Ovary (tissue), 9 donors: ENCODE results near the gene TM7SF3. TPM values are rescaled to one million over a fixed set of nuclear protein-coding genes. Genes with fewer than 3 reads are reported as not detected.

Experiments
- DNase-seq, 5 donors: peaks; one replicate each; pipeline ENCODE4 v3.0.0-alpha.2; 2019 to 2020
- H3K27ac ChIP-seq, 2 donors: fragments of 200-600 bp; one replicate each; pipeline versions ENCODE4 v1.5.1 to v1.8.0; 2019 to 2022
- H3K27me3 ChIP-seq: fragments of 200-600 bp; one replicate; pipeline ENCODE4 v1.8.0; 2022
- H3K36me3 ChIP-seq: fragments of 200-600 bp; sonication (generic); one replicate; pipeline ENCODE4 v1.5.1; 2019
- H3K4me1 ChIP-seq: one replicate; pipeline ENCODE4 v1.8.1; 2013; ENCODE audit warnings: mild to moderate bottlenecking, moderate library complexity; ENCODE audit not compliant: insufficient read depth
- H3K4me3 ChIP-seq: fragments of 200-600 bp; sonication (generic); one replicate; pipeline ENCODE4 v1.5.1; 2017
- H3K9me3 ChIP-seq, 2 donors: fragments of 200-600 bp in 1 of 2; sonication (generic) in 1 of 2; one replicate each; pipeline versions ENCODE4 v1.5.1 to v1.8.1; 2013 to 2019; ENCODE audit warnings: mild to moderate bottlenecking in 1 of 2, moderate library complexity in 1 of 2
- CTCF ChIP-seq, 3 donors: fragments of 450-650 bp in 2 of 3; fragments of 200-600 bp in 1 of 3; IDR thresholded peaks; one replicate each; pipeline versions ENCODE4 v1.5.1 to v1.8.0; 2016 to 2022; ENCODE audit warnings: antibody characterized with exemption in 3 of 3, mild to moderate bottlenecking in 1 of 3
- EP300 ChIP-seq: sonication (generic); formaldehyde crosslinking; IDR thresholded peaks from one replicate; pipeline ENCODE4 v1.6.1; 2017; ENCODE audit warnings: antibody characterized with exemption
- POLR2A ChIP-seq: fragments of 450-650 bp; IDR thresholded peaks from one replicate; pipeline ENCODE4 v1.6.1; 2017; ENCODE audit warnings: antibody characterized with exemption, mild to moderate bottlenecking, moderate library complexity
- WGBS, 3 donors: extraction: QIAGEN DNeasy Blood & Tissue Kit in 1 of 3; methylation state at CpG; one replicate each; pipeline versions ENCODE4 v1.1.5 to v1.1.7; 2013 to 2017; 5-methylcytosine and 5-hydroxymethylcytosine counted together
- intact Hi-C, 4 donors: fragments of 100-400 bp; cut with DNase I; formaldehyde crosslinking; loops; one replicate each; pipeline versions ENCODE4 v1.11.0 to v1.15.1; 2022 to 2023
- polyA plus RNA-seq, 2 donors: library from polyadenylated mRNA; stranded (reverse); fragments of 200-250 nt in 1 of 2; fragments of 350-450 nt in 1 of 2; fragmentation: Illumina TruSeq in 1 of 2; extraction: RNeasy Lipid Tissue Mini Kit (QIAGEN cat#74804) in 1 of 2; gene quantifications; one replicate each; pipeline ENCODE4 v1.2.3, GENCODE V29; 2013 to 2014
- total RNA-seq, 7 donors: library from RNA; depleted of rRNA in 2 of 7; stranded (reverse); fragments of >200 nt in 2 of 7; fragmentation: NEBNext Ultra II Directional in 3 of 7; extraction: Animal tissue kit (Norgen Biotek cat#: 25700) in 3 of 7; gene quantifications; one replicate each; pipeline versions ENCODE4 v1.1.0 to v1.2.4, GENCODE V29; 2016 to 2023
- donor health status: DM: no; HTN: no; CAD: no; lungs with moderate emphysema.
- donor health status: DM: no; HTN: no; CAD: no.
- donor health status: Bipolar disorder and iron deficiency.
- donor health status: DM: yes; HTN: yes; CAD: no.
- donor health status: DM: no; HTN: no; CAD: no.
- donor health status: DM: yes; HTN: yes; CAD: no.

The TM7SF3 gene
- total and polyA plus RNA-seq, 9 donors: 35.2 to 117 (median 44.2) TPM

GRCh38 chr12:26976687-26977086 is 37.5 kb downstream of the TM7SF3 start:
- Histone ChIP-seq H3K9me3 (no peaks in the 10 kb centered on the region), H3K4me1 (no peaks in the 10 kb centered on the region), H3K36me3 (no peaks in the 10 kb centered on the region), H3K27me3 (no peaks in the 10 kb centered on the region), H3K27ac (no peak overlapping the region), H3K4me3 (no peak overlapping the region)
- intact Hi-C loops: no loop called here
- TF ChIP-seq POLR2A (no peak), CTCF (IDR thresholded peaks at IDR 0.05) (no peak), EP300 (no peak)
- WGBS, 3 donors: 96 to 99% (median 96%) methylated on average over 2 of the region's 2 CpGs
- no peak for DNase-seq

GRCh38 chr12:26971963-26972362 is 42.2 kb downstream of the TM7SF3 start:
- no peak overlapping the region for H3K27ac ChIP-seq
- no peak for DNase-seq
- no peak for TF ChIP-seq CTCF (IDR thresholded peaks at IDR 0.05)
- no peak for TF ChIP-seq POLR2A
- TF ChIP-seq EP300: no peak
- H3K36me3 ChIP-seq: no peaks in the 10 kb centered on the region
- WGBS, 3 donors: 73 to 83% (median 79%) methylated on average over 2 of the region's 2 CpGs
- intact Hi-C loops: no loop called here
- no peaks in the 10 kb centered on the region for H3K27me3 ChIP-seq
- no peaks in the 10 kb centered on the region for H3K4me1 ChIP-seq
- H3K9me3 ChIP-seq: no peaks in the 10 kb centered on the region
- no peak overlapping the region for H3K4me3 ChIP-seq

- H3K9me3 ChIP-seq: no peaks in the 10 kb centered on the region
- no peaks in the 10 kb centered on the region for H3K27me3 ChIP-seq
- 95 to 100% (median 96%) methylated on average over 2 of the region's 2 CpGs for WGBS, 3 donors
- TF ChIP-seq POLR2A: no peak
- no peak for TF ChIP-seq CTCF (IDR thresholded peaks at IDR 0.05)
- no peak for TF ChIP-seq EP300
- DNase-seq: no peak
- intact Hi-C loops: no loop called here
- no peaks in the 10 kb centered on the region for H3K4me1 ChIP-seq
- H3K27ac ChIP-seq: no peak overlapping the region
- H3K4me3 ChIP-seq: no peak overlapping the region
- H3K36me3 ChIP-seq: no peaks in the 10 kb centered on the region
These were observed 44.0 kb downstream of the TM7SF3 start for GRCh38 chr12:26970136-26970535.

- Histone ChIP-seq H3K36me3 (no peaks in the 10 kb centered on the region), H3K4me1 (no peaks in the 10 kb centered on the region), H3K27ac (no peak overlapping the region), H3K4me3 (no peak overlapping the region), H3K27me3 (no peaks in the 10 kb centered on the region), H3K9me3 (no peaks in the 10 kb centered on the region)
- TF ChIP-seq EP300 (no peak), POLR2A (no peak), CTCF (IDR thresholded peaks at IDR 0.05) (no peak)
- intact Hi-C loops: loop anchor here in 1 of 4 donors (5.0 kb wide), 1 partner anchor 95 kb away; no protein-coding TSS in a partner anchor
- no peak for DNase-seq
- WGBS, 3 donors: 91 to 92% (median 92%) methylated on average over 3 of the region's 3 CpGs
These were observed 47.3 kb downstream of the TM7SF3 start for GRCh38 chr12:26966842-26967241.

GRCh38 chr12:26963413-26963812 is 50.8 kb downstream of the TM7SF3 start:
- TF ChIP-seq CTCF (IDR thresholded peaks at IDR 0.05) (no peak), EP300 (no peak), POLR2A (no peak)
- no peak overlapping the region for H3K27ac ChIP-seq
- H3K9me3 ChIP-seq: no peaks in the 10 kb centered on the region
- DNase-seq: no peak
- 92 to 100% (median 96%) methylated on average over 1 of the region's 1 CpG for WGBS, 3 donors
- no peak overlapping the region for H3K4me3 ChIP-seq
- no peaks in the 10 kb centered on the region for H3K27me3 ChIP-seq
- H3K36me3 ChIP-seq: no peaks in the 10 kb centered on the region
- no peaks in the 10 kb centered on the region for H3K4me1 ChIP-seq
- intact Hi-C loops: no loop called here
